Testis (tissue), 5 donors: ENCODE measurements around the gene KLF5. TPM values are rescaled to one million over a fixed set of nuclear protein-coding genes. Genes with fewer than 3 reads are reported as not detected.

Experiments used
- DNase-seq: peaks from one replicate; pipeline ENCODE4 v3.0.0-alpha.2; 2019
- H3K27ac ChIP-seq, 2 donors: fragments of 200-600 bp; sonication (generic); one replicate each; pipeline ENCODE4 v1.5.1; 2019
- H3K27me3 ChIP-seq: fragments of 200-600 bp; sonication (generic); one replicate; pipeline ENCODE4 v1.5.1; 2019
- H3K36me3 ChIP-seq: fragments of 200-600 bp; sonication (generic); one replicate; pipeline ENCODE4 v1.5.1; 2017; ENCODE audit warnings: low read depth; ENCODE audit errors: missing control alignments
- H3K4me1 ChIP-seq: fragments of 200-600 bp; sonication (generic); one replicate; pipeline ENCODE4 v1.5.1; 2019
- H3K4me3 ChIP-seq, 2 donors: fragments of 200-600 bp; sonication (generic); one replicate each; pipeline ENCODE4 v1.5.1; 2017 to 2019
- H3K9me3 ChIP-seq: fragments of 200-600 bp; sonication (generic); one replicate; pipeline ENCODE4 v1.5.1; 2017
- CTCF ChIP-seq, 3 experiments: fragments of 450-650 bp in 2 of 3; fragments of 200-600 bp in 1 of 3; sonication (generic) in 1 of 3; IDR thresholded peaks; one replicate each; pipeline ENCODE4 v1.5.1; 2016 to 2019; ENCODE audit warnings: antibody characterized with exemption in 3 of 3, mild to moderate bottlenecking in 2 of 3, moderate library complexity in 1 of 3
- POLR2A ChIP-seq: fragments of 450-650 bp; IDR thresholded peaks from one replicate; pipeline ENCODE4 v1.6.1; 2017; ENCODE audit warnings: antibody characterized with exemption, mild to moderate bottlenecking, moderate library complexity
- WGBS, 2 donors: methylation state at CpG; one replicate each; pipeline ENCODE4 v1.1.5; 2018; 5-methylcytosine and 5-hydroxymethylcytosine counted together
- intact Hi-C: fragments of 100-400 bp; cut with DNase I; formaldehyde crosslinking; loops from one replicate; pipeline ENCODE4 v1.15.1; 2023; ENCODE audit warnings: low total_unique reads
- long read RNA-seq, 2 donors: transcript quantifications; one replicate each; lab custom pipeline, GENCODE V29; 2026
- polyA plus RNA-seq: library from polyadenylated mRNA; stranded (reverse); fragments of 350-450 nt; fragmentation: Illumina TruSeq; extraction: RNeasy Lipid Tissue Mini Kit (QIAGEN cat#74804); gene quantifications from one replicate; pipeline ENCODE4 v1.2.3, GENCODE V29; 2014; ENCODE audit warnings: low read depth, low replicate concordance; ENCODE audit not compliant: insufficient read depth
- total RNA-seq, 2 donors: library from RNA; depleted of rRNA; stranded (reverse); fragments of >200 nt; gene quantifications; one replicate each; pipeline ENCODE4 v1.2.3, GENCODE V29; 2016

The KLF5 gene
- total RNA-seq (10 to 100 TPM; 17.2 to 25.2 TPM), polyA plus RNA-seq (92.6 TPM)
- long read RNA-seq, donor 1, transcript KLF5-201 (4 exons, 3,566 nt): major isoform, 5 of 5 reads
- long read RNA-seq, donor 1, partial matches to known transcripts: 0 of 5 reads
- long read RNA-seq, donor 1, other reads (novel, unspliced or antisense): 0 of 5 reads
- long read RNA-seq, donor 2, partial matches to known transcripts: 0 of 2 reads
- long read RNA-seq, donor 2, other reads (novel, unspliced or antisense): 0 of 2 reads

GRCh38 chr13:73058736-73059459 is at the start of gene KLF5:
KLF5 (plus strand) TSS chr13:73059005; CDS start chr13:73059328, 323 bp downstream.
- Histone ChIP-seq H3K27me3 (no peaks in the 10 kb centered on the region), H3K9me3 (no peaks in the 10 kb centered on the region), H3K36me3 (no peaks in the 10 kb centered on the region), H3K4me3 (peak within 1 kb of the TSS; percentile 76 to 78), H3K4me1 (no peaks in the 10 kb centered on the region), H3K27ac (peak within 1 kb of the TSS; percentile 18 to 58)
- WGBS, 2 donors: 0 to 1% methylated on average over 41 to 45 of the region's 93 CpGs
- DNase-seq: peak; percentile 98
- no peak for TF ChIP-seq CTCF (IDR thresholded peaks at IDR 0.05)
- TF ChIP-seq POLR2A: peak; percentile 87
- intact Hi-C loops: no loop called here

GRCh38 chr13:73011751-73012150 is 47.1 kb upstream of the KLF5 start:
- DNase-seq: no peak
- no peak overlapping the region for H3K27ac ChIP-seq
- no peak for TF ChIP-seq POLR2A
- no peak for TF ChIP-seq CTCF (IDR thresholded peaks at IDR 0.05)
- intact Hi-C loops: no loop called here
- H3K36me3 ChIP-seq: no peaks in the 10 kb centered on the region
- H3K9me3 ChIP-seq: no peaks in the 10 kb centered on the region
- no peaks in the 10 kb centered on the region for H3K27me3 ChIP-seq
- no peak overlapping the region for H3K4me3 ChIP-seq
- H3K4me1 ChIP-seq: no peaks in the 10 kb centered on the region
- WGBS, 2 donors: 86 to 88% methylated on average over 4 to 5 of the region's 5 CpGs

- no peak overlapping the region for H3K27ac ChIP-seq
- no peaks in the 10 kb centered on the region for H3K27me3 ChIP-seq
- H3K4me1 ChIP-seq: no peaks in the 10 kb centered on the region
- no peak for TF ChIP-seq POLR2A
- no peak for TF ChIP-seq CTCF (IDR thresholded peaks at IDR 0.05)
- no peaks in the 10 kb centered on the region for H3K9me3 ChIP-seq
- H3K4me3 ChIP-seq: no peak overlapping the region
- DNase-seq: no peak
- WGBS, 2 donors: 92 to 95% methylated on average over 1 of the region's 1 CpG
- no peaks in the 10 kb centered on the region for H3K36me3 ChIP-seq
- intact Hi-C loops: no loop called here
Measured at GRCh38 chr13:73015805-73016204, 43.0 kb upstream of the KLF5 start.

GRCh38 chr13:73018336-73018735 is 40.5 kb upstream of the KLF5 start:
- Histone ChIP-seq H3K27me3 (no peaks in the 10 kb centered on the region), H3K4me3 (no peak overlapping the region), H3K27ac (no peak overlapping the region), H3K36me3 (no peaks in the 10 kb centered on the region), H3K9me3 (no peaks in the 10 kb centered on the region), H3K4me1 (no peaks in the 10 kb centered on the region)
- intact Hi-C loops: no loop called here
- DNase-seq: no peak
- 61 to 66% methylated on average over 1 of the region's 1 CpG for WGBS, 2 donors
- TF ChIP-seq POLR2A (no peak), CTCF (IDR thresholded peaks at IDR 0.05) (no peak)
